Inflammatory macrophage treated with lipopolysaccharide for 1 hour (primary cell): ENCODE measurements around the gene EPN3.
A peak's percentile ranks its signal among the peaks of the same experiment; 100 is the strongest.

Experiments used
- DNase-seq, 2 donors: peaks; one replicate each; pipeline ENCODE4 v3.0.0-alpha.2; 2020 to 2022

Gene EPN3

DNA sequence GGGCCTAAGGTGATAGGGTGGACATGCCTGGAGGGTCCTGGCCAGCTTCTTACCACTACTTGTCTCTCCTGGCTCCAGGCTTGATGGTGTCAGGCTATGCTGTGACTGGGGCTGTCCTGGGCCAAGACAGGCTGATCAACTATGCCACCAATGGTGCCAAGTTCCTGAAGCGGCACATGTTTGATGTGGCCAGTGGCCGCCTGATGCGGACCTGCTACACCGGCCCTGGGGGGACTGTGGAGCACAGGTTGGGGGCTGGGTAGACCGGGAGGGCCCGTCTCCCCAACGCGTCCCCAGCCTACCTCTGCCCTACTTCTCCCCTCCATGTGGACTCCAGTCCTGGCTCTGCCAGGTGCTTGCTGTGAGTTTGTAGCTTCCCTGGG is 18.9 kb downstream of the EPN3 start:
- DNase-seq, result no peak

DNA sequence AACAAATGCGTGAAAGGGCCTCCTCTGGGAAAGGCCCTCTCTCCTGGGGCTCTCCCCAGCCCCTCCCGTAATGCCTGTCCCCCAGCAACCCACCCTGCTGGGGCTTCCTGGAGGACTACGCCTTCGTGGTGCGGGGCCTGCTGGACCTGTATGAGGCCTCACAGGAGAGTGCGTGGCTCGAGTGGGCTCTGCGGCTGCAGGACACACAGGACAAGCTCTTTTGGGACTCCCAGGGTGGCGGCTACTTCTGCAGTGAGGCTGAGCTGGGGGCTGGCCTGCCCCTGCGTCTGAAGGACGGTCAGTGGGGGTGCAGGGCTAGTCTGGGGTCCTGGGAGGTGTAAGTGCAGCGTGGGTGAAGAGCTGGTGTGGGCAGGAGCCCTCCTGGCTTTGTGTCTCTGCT is 19.3 kb downstream of the EPN3 start:
- DNase-seq, result no peak

DNA sequence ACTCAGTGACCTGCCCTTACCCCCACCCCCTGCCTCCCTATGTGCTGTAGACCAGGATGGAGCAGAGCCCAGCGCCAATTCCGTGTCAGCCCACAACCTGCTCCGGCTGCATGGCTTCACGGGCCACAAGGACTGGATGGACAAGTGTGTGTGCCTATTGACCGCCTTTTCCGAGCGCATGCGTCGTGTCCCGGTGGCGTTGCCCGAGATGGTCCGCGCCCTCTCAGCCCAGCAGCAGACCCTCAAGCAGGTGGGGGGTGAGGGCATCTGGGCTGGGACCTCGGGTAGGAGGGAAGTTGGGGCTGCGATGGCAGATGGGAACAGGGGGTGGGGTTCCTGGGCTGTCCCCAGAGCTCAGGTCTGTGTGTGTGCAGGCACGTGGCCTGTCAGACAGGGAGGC is 21.7 kb downstream of the EPN3 start:
- DNase-seq, result no peak

DNA sequence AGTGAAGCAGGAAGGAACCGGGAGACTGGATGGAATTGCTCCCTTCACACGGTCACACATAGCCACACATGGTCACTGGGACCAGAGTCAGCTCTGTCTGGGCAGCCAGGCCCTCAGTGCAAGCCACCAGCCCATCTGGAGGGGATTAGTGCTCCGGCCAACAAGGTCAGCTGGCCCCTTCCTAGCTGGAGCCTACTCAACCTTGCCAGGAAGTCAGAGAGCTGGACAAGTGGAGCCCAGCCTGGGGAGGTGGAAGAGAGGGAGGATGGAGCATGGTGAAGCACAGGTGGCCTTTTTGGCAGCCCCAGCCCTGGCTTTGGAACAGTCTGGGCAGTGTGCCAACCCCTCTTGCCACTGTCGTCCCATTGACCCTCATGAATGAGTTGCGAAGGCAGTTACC is 24.3 kb downstream of the EPN3 start:
- DNase-seq, result no peak

DNA sequence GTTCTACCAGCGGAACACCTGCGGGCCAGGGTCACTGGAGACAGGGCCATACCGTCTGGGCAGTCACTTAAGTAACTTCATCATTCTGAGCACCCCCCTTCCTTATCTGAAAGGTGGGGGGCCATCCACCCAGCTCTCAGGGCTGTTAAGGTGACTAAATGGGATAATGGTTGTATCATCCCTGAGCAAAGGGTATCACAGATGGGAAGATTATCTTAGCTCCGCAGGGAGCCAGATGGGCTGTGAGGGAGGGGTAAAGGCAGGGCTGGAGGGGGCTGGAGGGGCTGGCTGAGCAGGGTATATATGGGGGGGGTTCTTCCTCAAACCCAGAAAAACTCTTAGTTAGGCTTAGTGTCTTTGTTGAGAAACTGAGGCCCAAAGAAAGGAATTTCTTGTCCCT is 25.1 kb downstream of the EPN3 start:
- DNase-seq, result no peak

DNA sequence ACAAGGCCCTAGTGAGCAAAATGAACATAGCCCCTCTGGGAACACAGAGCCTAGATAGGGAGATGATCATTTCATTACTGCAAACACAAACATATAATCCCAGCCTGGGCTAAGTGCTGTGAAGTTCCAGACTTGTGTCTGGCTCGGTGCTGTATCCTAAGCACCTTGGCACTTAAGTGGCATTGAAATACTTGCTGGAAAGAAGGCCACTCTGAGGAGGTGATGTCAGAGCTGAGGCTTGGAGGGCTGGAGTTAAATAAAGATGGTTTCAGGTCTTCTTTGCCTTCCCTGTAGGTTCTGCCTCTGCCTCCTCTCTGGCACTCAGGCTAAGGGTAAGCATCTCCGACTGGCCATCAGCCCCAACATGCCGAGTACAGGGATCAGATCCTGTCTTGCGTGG is 25.6 kb downstream of the EPN3 start:
- DNase-seq, result no peak

DNA sequence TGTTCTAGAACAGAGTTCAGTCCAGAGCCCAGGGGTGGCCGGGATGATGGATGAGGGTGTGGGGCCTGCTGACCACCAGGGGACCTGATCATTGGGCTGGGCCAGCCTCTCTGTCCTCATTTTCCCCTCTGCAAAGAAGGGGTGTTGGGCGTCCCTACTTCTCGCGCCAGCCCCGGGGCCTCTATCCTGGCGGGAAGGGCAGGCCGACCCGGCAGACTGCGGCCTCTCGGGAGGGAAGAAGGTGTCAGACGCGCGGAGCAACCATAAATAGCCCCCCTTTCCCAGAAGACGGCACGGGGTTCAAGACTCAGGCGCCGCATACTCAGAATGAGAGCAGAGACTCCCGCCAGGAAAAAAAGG is 26.0 kb downstream of the EPN3 start:
- no peak for DNase-seq

DNA sequence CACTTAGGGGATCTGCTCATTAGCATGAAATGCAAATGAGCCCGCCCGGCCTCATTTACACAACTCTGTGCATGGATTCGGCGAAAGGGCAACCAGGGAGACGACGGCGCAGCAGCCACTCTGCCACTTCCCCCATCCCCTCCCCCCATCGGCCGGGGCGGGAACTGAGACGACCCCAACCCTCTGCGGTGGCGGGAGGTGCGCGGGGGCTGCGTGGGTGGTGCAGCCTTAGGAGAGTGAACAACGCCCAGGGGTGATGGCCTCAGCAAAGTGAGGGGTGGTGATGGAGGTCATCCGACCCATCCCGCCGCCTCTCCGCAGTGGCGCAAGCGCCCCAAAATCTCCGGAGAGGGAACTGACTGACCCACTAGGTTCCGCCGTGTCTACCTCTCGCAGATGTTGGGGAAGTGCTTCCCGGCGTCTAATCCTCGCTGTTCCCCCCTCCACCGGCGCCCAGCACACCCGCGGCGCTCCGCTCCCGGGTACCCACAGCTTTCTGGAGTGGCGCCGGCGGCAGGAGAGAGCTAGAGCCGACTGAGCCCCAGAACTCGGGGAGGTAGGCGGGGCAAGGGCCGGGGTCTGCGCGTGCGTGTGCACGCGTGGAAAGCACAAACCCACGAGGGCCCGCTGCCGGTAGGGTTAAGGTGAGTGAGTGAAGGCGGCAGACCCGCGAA is 26.5 kb downstream of the EPN3 start:
- peak; percentile 60 to 65 for DNase-seq

DNA sequence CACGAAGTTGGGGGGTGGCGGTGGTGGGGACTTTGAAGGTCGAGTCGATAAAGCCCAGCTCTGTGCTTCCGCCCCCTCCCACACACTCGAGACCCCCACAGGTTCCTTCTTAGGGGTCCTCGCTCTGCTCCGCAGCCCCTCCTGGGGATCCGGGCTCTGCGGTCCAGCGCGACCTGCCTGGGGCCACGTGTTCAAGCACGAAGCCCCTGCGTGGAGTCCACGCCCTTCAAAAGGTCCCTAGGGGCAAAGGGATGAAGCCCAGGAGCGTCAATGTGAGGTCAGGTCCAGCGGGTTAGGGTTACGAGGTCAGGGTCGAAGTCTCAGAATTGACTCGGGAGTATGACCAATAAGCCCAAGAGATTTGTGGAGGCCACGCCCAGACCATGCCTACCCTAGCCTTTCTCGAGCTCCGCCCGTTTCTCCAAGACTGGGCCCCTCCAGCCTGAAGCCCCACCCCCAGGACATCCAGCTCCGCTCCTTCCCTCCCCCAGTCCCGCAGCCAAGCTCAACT is 27.2 kb downstream of the EPN3 start:
- DNase-seq, result peak; percentile 52 to 56

DNA sequence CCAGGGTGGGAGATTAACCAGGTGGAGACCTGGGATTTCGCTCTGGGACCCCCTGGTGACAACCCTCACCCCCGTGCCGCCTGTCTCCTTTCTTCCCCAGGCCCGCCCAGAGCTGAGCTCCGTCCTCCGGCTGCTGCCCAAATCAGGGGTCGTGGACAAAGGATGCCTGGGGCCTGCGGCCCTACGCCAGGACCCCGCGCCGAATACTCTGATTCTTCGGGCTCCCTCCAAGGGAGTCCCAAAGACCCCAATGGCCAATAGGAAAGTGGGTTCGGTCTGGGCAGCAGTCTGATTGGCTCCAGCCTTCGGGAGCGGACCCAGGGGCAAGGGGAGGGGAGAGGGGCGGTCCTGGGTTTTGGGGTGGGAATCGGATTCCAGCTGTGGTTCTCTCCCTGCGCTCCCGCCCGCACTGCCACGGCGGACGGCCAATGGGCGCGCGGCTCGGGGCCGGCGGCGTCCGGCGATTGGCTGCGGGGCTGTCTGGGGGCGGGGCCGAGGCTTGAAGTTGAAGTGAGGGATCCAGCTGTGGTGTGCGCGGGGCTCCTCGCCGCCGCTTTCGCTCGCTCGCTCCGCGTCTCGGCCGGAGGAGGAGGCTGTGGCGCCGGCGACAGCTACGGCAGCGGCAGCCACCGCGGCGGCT is 27.8 kb downstream of the EPN3 start, which contains the start of gene CACNA1G:
Gene CACNA1G (plus strand): TSS at position 531 of the 640 bp plus-strand sequence. CDS start 745 bp downstream, outside the sequence.
- DNase-seq, result peak; percentile 70 to 89

DNA sequence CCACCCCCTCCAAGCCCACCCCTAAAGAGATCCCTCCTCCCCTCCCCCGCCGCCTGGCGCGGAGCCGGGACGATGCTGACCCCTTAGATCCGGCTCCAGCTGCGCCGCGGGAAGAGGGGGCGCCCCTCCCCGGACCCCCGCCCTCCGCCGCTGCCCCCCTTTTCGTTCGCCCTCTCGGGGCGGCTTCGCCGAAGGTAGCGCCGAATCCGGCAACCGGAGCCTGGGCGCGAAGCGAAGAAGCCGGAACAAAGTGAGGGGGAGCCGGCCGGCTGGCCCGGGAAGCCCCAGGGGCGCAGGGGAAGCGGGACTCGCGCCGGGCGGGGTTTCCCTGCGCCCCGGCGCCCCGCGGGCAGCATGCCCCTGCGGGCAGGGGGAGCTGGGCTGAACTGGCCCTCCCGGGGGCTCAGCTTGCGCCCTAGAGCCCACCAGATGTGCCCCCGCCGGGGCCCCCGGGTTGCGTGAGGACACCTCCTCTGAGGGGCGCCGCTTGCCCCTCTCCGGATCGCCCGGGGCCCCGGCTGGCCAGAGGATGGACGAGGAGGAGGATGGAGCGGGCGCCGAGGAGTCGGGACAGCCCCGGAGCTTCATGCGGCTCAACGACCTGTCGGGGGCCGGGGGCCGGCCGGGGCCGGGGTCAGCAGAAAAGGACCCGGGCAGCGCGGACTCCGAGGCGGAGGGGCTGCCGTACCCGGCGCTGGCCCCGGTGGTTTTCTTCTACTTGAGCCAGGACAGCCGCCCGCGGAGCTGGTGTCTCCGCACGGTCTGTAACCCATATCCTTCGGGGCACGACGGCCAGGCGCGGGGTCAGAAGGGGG is 28.6 kb downstream of the EPN3 start:
- peak in 1 of 2 donors; percentile 14 for DNase-seq

DNA sequence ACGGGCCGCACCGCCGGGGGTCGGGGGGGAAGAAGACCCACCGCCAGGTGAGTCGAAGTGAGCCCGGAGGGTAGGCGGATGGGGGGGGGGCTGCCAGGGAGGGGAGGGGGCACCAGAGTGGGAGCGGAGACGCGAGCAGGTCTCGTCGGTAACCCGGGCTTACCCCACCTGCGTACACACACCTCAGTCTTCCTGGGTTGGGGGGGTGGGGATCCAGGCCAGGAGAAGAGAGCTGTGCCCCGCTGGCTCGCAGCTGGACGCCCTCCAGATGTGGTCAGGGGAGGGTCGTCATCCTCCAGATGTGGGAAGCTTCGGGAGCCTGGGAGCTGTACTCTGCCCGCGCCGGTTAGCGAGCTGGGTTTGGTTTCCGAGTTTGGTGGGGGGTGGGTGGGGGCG is 29.2 kb downstream of the EPN3 start:
- DNase-seq, result no peak

DNA sequence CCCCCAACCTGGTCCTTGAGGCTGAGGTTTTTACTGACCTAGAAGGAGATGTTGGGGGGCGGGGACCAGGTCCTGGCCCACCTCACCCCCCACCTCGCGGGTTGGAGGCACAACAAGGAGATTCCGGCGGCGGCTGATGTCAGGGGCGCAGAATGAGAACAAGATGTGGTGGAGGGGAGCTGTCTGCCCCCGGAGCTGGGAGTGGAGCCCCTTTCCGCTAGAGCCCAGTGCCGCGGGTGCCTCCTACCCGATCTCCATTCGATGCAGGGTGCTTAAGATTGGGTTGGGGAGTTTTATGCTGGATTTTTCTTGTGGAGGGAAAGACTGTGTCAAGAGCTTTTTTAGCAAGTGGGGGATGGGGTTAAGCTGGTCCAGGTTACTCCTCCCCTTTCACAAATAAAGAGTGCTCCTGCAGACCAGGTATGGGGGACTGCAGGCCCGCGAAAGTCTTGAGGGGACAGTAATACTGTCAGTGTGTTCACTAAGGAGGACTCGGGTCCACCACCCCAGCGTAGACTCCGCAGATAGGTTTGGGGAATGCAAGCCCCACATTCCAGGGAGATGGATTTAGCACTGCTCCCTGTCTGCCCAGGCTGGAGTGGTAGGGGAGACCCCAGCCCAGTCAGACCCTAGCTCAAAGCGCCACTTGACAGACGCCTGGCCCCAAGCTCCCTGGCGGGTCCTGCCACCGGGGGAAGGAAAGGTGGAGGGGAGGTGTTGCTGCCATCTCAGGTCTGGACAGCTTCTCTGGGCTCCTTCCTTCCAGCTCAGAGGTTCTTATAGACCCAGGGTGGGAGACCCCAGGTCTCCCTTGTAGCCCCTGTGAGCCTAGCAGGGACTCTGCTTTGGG is 29.9 kb downstream of the EPN3 start:
- no peak for DNase-seq

DNA sequence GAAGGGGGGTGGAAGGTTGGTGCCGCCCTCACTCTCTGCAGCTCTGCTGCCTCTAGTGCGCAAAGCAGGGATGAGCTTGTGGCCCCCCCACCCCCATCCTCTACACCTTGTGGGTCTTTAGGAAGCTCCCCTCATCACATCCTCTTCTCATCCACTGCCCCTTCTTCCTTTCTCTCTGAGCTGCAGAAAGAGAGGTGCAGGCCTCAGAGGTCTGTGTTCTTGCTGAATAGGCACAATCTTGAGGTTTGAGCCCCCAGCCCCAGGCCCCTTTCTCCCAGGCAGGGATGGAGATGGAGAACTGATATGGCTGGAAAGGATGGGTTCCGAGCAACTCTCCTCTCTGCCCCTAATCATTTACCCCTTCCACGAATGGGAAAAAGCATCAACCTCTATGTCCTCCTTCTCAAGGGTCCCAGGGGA is 30.6 kb downstream of the EPN3 start:
- DNase-seq, result no peak

DNA sequence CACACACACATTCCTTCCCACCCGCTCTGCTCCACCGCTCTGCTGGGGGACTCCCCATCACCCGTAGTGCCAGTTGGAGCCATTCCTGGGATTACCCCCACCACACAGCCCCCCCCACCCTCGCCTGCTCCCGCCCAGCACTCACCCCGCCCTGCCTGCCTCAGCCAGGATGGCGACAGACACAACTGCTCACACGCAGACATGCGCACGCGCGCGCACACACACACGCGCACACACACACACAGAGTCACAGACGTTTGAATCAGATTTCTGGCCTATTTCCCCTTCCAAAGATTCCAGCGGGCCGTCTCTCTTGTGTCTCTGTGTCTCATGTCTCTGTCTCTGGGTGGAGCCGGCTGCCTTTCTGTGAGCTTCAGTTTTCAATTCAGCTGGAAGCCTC is 32.4 kb downstream of the EPN3 start:
- peak; percentile 44 to 58 for DNase-seq

DNA sequence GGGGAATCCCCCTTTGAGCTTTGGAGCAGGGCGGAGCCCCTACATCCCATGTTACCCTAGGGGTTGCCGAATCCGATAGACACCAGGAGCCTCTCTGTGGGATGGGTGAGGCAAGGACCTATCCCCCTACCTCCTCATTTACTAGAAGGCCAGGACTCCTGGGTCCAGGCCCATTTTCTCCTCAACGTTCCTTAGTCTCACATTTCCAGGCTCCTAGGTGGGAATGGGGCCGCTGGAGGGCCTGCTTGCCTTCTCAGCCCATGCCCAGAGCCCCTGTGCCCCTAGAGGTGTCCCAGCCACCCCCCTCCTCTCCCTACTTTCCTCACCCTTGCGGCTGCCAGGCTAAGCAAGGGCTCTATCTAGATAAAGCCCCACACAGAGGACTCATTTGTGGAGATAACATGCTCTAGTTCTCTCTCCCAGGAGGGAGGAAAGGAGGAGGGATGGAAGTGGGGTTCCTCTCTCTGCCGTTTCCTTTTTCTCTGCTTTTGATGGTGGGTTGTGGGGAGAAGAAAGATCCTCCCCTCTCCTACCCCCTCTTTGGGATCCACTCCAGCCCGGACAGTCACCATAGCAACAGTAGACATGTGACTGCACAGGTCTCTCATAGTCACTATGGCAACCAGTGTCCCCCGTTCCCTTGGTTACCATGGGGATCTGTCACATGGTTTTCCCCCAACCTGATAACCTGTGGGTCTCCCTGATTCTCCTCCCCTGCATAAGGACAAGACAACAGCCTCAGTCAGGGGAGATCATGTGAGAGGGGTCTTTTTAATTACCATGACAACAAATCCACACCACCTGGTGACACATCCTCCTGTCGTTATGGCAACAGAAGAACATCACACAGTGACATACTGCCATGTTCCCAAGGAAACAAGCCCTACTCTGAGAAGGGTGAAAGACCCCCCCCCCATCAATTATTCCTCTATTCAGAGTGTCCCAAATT is 33.1 kb downstream of the EPN3 start:
- no peak for DNase-seq

DNA sequence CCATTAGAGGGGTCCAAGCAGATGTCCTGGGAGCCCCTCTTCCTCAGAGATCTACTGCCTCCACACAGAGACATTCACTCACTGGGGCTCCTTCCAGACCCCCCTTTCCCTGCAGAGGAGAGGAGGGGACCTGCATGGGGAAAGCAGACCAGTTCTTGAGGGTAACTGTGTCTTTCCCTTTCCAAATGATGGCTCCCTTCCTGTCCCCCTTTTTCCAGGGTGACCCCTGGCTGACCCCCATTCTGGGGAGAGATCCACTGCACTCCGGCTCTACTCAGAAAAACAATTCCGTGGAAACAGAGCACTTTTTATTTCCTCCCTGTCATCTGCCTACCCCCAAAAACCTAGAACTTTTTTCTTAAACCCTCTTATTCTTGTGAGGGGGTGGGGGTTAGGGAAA is 34.4 kb downstream of the EPN3 start:
- DNase-seq, result no peak

DNA sequence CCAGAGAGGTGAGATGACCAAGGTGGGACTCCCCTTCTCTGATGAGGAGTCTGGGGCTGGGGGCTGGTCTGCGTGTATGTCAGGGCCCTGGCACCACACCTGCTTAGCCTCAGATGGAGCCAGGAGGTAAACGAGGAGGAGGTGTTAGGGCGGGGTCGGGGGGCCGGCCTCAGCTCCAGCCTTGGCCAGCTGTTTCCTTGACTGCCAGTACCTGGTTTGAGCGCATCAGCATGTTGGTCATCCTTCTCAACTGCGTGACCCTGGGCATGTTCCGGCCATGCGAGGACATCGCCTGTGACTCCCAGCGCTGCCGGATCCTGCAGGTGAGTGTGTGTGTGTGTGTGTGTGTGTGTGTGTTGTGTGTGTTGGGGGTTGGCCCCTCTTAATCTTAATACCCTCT is 36.1 kb downstream of the EPN3 start:
- DNase-seq, result no peak

DNA sequence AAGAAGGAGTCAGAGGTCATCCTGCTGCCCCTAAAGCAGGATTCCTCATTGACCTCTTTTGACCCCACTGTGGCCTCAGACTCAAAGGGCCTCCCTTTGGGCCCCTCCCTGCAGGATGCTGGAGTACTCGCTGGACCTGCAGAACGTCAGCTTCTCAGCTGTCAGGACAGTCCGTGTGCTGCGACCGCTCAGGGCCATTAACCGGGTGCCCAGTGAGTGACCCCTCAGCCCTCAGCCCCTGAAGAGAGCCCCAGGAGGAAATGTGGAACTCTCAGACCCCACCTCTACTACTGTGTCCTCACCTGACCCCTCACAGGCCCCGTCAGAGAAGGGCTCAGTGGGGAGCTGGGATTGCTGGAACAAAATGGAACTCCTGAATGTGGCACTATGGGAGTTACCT is 37.1 kb downstream of the EPN3 start:
- no peak for DNase-seq

DNA sequence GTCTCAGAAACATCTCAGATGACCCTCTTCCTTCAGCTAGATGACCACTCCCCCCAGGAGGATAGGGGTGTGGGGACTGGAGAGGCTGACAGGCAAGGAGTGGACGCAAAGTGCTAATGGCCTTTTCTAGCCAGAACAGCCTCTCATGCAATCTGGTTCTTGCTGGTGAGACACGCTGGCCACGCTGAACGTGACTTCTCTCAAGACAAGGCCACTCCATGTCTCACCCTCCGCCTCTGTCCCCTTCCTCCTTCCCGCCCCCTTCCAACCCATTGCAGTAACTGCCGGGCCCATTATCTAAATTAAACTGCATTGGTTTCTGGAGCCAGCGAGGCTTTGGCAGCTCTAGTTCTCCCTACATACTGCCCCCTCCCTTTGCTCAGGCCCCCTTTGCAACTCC is 37.5 kb downstream of the EPN3 start:
- no peak for DNase-seq

DNA sequence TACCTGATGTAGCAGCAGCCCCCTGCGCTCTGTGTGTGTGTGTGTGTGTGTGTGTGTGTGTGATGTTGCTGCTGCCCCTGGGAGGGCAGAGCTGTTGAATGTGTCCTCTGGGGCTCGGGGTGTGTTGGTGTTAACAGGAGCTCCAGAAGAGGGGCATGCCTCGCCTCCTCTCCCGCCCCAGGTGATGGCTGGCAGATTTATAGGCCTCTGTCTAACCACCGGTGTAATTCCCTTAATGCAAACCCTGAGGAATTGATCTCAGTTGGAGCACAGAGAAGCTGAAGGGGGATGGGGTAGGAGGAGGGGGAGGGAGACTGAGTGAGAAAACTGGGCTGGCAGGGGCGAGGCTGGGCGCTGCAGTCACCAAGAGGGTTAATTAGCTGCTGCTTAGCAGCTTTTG is 38.0 kb downstream of the EPN3 start:
- DNase-seq, result no peak

DNA sequence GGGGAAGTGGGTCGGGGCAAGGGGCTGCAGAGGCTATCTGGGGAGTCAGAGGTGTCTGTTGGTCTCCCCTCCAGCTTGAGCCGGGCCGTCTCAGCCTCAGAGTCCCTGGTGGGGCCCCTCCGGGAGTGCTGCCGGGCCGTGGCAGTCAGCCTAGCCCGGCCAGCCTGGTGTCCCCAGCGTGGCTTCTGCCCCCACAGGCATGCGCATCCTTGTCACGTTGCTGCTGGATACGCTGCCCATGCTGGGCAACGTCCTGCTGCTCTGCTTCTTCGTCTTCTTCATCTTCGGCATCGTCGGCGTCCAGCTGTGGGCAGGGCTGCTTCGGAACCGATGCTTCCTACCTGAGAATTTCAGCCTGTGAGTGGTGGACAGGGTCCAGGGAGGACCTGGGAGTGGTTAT is 39.1 kb downstream of the EPN3 start:
- no peak for DNase-seq
